Brain microvascular endothelial cell (primary cell): ENCODE results near the gene GLB1L2.

ENCODE experiments used
- DNase-seq: peaks from one replicate; pipeline ENCODE4 v3.0.0-alpha.2; 2020
- H3K27ac ChIP-seq: fragments of 250-450 bp; sonication (Bioruptor Pico); 2 replicates; pipeline ENCODE4 v1.5.1; 2020; ENCODE audit warnings: mild to moderate bottlenecking, moderate library complexity
- H3K27me3 ChIP-seq: fragments of 250-450 bp; sonication (Bioruptor Pico); replicated peaks from 2 replicates; pipeline ENCODE4 v1.5.1; 2020; ENCODE audit warnings: mild to moderate bottlenecking
- H3K36me3 ChIP-seq: fragments of 250-450 bp; sonication (Bioruptor Pico); replicated peaks from 2 replicates; pipeline ENCODE4 v1.5.1; 2020; ENCODE audit warnings: mild to moderate bottlenecking
- H3K4me3 ChIP-seq: 2 replicates; pipeline ENCODE4 v1.5.1; 2011; ENCODE audit warnings: low read depth, mild to moderate bottlenecking, control low read depth, low read length, moderate library complexity
- in situ Hi-C: cut with HindIII; loops from 2 replicates; pipeline ENCODE4 v1.10.0; 2017; ENCODE audit warnings: low sequenced_read_pairs, low pct_ligation_motif_present
- TF ChIP-seq, protein P1 (sequence below): IDR thresholded peaks from 2 replicates; pipeline ENCODE4 v1.5.1; 2011; ENCODE audit warnings: low read depth, mild to moderate bottlenecking, moderate library complexity, low read length, control low read depth, inconsistent platforms; ENCODE audit errors: missing control alignments

The GLB1L2 gene

DNA sequence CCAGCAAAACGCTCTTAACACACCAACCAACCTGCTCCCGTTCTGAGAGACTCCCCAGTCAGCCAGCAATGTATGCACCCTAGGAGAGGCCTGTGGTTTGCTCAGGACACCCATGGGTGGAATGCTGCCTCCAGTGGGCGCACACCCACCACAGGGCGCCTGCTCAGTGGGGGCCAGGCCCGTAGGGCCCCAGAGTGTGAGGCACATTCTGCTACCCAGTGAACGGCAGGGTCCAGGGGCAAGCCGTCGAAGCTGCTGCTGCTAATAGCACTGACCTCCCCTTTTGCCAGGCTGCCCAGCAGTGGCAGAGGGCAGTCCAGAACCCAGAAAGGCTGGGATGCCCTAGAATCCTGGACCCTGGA lies 67.5 kb downstream of the GLB1L2 start:
- no peaks in the 10 kb centered on the region for H3K36me3 ChIP-seq
- no peak overlapping the region for H3K4me3 ChIP-seq
- no peaks in the 10 kb centered on the region for H3K27me3 ChIP-seq
- TF ChIP-seq, protein P1, sequence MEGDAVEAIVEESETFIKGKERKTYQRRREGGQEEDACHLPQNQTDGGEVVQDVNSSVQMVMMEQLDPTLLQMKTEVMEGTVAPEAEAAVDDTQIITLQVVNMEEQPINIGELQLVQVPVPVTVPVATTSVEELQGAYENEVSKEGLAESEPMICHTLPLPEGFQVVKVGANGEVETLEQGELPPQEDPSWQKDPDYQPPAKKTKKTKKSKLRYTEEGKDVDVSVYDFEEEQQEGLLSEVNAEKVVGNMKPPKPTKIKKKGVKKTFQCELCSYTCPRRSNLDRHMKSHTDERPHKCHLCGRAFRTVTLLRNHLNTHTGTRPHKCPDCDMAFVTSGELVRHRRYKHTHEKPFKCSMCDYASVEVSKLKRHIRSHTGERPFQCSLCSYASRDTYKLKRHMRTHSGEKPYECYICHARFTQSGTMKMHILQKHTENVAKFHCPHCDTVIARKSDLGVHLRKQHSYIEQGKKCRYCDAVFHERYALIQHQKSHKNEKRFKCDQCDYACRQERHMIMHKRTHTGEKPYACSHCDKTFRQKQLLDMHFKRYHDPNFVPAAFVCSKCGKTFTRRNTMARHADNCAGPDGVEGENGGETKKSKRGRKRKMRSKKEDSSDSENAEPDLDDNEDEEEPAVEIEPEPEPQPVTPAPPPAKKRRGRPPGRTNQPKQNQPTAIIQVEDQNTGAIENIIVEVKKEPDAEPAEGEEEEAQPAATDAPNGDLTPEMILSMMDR: no peak
- DNase-seq: no peak
- no peak overlapping the region for H3K27ac ChIP-seq
- in situ Hi-C loops: no loop called here

DNA sequence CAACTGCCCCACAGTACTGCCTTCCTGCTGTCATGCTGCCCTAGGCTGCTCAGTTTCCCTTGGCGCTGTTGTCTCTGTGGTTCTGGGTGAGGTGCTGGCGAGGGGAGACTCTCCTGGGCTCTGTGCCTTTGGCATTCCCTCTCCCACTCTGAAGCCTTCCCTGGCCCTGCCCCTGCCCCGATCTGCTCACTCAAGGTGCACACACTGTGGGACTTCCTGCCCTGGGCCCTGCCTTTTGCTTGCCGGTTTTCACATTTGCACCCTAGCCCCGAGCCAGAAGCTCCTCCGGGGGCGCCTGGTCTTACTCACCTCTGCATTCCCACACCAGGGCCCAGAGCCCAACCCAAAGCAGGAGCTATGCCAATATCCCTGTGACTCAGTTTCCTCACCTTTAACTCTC lies 68.2 kb downstream of the GLB1L2 start:
- H3K36me3 ChIP-seq: no peaks in the 10 kb centered on the region

GRCh38 chr11:134401825-134402809 lies 70.3 kb downstream of the GLB1L2 start:
- no peaks in the 10 kb centered on the region for H3K36me3 ChIP-seq
- H3K27ac ChIP-seq: no peak overlapping the region
- no peaks in the 10 kb centered on the region for H3K27me3 ChIP-seq
- DNase-seq: no peak
- TF ChIP-seq, protein P1: no peak
- no peak overlapping the region for H3K4me3 ChIP-seq
- in situ Hi-C loops: no loop called here

More for the DNA sequence above, 68.2 kb downstream of the GLB1L2 start:
- Histone ChIP-seq H3K27ac (no peak overlapping the region), H3K4me3 (no peak overlapping the region), H3K27me3 (no peaks in the 10 kb centered on the region)
- TF ChIP-seq, protein P1: no peak
- in situ Hi-C loops: no loop called here
- no peak for DNase-seq

- Histone ChIP-seq H3K4me3 (no peak overlapping the region), H3K27me3 (no peaks in the 10 kb centered on the region), H3K27ac (no peak overlapping the region), H3K36me3 (no peaks in the 10 kb centered on the region)
- TF ChIP-seq, protein P1: no peak
- in situ Hi-C loops: no loop called here
- DNase-seq: no peak
These were observed 71.1 kb downstream of the GLB1L2 start for GRCh38 chr11:134402910-134403309.

DNA sequence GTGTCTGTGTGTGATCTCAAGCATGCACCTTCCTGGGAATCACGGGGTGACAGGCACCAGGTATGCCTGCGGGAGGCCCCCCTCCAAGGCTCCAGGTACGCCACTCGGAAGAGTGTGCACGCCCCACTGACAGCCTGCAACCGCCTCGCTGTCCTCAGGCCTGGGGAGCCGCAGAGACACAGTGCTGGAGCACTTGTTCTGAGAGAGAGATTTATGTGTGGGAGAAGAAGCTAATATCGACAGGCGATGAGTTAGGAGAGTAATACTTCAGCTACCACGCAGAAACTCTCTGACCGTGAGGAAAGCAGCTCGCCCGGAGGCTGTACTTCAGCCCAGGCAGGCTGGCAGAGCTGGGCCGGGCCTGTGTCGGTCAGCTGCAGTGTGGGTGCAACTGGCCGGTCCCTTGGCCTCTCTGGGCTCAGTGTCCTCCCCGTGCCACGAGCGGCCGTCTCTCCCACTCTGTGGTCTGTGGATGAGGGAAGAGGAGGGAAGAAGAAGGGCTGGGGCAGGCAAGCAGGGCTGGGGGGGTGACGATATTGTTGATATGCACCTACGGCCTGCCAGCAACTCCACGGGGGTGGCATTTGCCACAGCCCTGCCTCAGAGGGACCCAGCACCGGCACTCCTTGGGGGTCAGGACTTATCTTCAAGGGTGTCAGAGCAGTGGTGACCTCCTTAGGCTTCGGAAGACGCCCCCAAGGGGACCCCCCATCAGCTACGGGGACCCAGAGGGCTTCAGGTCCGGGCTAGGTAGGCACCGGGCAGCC lies 73.0 kb downstream of the GLB1L2 start:
- in situ Hi-C loops: no loop called here
- H3K36me3 ChIP-seq: no peaks in the 10 kb centered on the region
- TF ChIP-seq, protein P1: no peak
- no peak overlapping the region for H3K4me3 ChIP-seq
- no peak overlapping the region for H3K27ac ChIP-seq
- H3K27me3 ChIP-seq: no peaks in the 10 kb centered on the region
- no peak for DNase-seq
